ENCODE measurements around the gene FILIP1.

The FILIP1 gene

DNA sequence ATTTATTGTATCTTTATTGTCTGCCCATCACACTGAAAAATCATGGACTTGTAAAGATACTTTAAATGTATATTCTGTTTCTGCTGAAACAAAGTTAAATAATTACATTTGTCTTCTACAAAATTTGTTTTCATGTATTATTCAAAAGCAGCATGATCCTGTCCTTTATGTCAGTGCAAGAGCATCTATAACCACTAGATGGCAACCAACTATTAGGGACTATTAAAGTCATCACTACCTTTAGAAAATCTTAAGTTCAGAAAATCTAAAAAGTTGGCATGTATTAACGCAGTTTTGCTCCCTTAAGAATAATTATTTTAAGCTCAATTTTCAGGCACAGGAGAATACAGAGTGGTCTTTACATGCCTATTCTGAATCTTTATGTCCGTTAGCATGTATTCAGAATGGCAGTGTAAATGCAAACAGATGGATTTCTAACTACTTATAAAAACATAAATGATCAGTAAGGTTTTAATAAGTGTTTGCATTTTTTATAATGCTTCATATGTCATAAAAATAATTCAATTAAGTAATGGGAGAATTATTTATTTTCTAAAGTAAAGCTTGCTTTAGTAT is 226.8 kb downstream of the FILIP1 start:
- DNase-seq (ENCODE audit: low read depth) = no peak

DNA sequence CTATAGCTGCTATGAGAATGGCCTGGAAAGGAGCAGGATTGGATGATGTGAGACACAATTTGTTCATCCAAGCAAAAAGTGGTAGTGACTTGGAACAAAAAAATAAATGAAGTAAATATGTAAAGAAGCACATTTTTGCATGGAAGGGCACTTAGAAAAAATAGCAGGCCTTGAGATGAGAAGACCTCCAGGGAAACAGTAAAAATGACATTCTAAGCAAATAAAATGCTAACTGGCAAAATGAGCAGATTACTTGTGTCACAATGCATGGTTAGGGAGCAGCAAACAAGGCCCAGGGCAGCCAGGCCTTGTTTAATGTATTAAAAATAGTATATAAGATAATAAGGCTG is 230.2 kb downstream of the FILIP1 start:
- DNase-seq (ENCODE audit: low read depth) = no peak

DNA sequence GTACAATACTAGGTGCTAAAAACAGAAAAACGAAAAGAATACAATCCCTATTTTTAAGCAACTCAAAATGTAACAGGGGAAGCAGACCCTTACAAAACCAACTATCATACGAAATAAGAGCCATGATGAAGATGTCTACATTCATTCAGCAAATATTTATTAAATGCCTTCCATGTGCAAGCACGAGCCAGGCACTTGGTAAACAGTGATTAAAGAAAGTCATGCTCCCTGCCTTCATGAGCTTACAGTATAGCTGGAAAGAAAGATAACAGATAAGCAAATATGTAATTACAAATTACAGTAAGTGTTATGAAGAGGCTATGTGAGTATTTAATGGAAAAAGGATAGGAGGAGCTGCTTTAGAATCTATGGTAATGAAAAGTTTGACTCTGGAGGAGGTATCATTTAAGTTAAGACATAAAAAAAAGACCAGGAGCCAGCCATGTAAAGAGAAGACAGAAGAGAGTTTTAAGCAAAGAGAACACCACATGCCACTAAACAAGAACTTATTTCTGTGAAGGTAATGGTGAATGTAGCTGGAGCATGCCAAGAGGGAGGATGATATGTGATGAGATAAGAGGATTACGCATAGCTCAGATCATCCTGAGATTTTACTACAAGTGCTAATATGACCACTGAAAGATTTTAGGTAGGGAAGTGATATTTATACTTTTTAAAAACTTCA is 230.7 kb downstream of the FILIP1 start:
- no peak for DNase-seq (ENCODE audit: low read depth)

DNA sequence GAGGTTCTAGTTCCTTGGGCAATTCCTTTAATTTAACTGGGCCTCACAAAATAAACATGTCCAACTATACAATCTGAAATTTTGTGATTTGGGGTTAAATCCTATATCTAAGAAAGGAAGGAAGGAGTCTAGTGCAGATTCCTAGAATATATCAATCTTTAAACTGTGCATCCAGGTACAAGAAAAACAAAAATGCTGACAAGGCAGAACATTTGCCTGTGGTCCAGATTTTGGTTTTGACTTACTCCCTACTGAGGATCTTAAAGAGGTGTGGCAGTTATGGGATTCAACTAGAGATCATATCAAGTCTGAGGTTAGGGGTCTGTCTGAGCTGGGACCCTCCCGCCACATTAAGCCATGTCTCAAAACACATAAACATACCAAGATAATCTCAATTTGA is 232.3 kb downstream of the FILIP1 start:
- DNase-seq (ENCODE audit: low read depth) = no peak

DNA sequence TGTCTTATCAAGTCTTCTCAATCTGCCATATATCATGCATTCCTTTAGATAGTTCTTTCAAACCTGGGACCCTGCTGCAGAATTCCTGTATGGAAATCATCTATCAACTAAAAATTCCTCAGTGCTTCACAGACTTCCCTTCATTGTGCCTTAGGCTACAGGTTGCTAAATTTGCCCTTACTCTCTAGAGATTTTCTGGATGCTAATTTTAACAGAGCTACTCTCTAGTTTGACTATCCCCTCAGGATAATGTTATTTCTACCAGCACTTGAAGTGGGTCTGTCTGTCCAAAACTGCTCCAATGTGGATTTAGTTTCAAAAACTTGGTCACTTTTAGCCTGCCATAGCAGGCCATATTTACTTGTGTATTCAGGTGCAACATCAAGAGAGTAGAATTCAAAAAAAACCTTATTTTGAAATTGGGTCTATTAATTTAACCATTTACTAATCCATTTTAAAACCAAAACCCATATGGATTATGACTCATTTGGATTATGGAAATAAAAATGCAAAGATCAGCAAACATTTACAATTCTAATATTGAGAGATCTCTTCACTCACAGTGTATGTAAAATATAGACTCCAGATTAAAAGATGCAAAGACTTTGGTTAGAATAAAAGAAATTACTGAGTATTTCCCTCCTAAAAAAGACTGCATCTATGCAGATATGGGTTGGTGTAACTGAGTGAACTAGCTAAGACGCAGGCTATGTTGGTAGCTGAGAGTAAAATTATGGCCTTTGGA is 236.1 kb downstream of the FILIP1 start:
- no peak for DNase-seq (ENCODE audit: low read depth)

DNA sequence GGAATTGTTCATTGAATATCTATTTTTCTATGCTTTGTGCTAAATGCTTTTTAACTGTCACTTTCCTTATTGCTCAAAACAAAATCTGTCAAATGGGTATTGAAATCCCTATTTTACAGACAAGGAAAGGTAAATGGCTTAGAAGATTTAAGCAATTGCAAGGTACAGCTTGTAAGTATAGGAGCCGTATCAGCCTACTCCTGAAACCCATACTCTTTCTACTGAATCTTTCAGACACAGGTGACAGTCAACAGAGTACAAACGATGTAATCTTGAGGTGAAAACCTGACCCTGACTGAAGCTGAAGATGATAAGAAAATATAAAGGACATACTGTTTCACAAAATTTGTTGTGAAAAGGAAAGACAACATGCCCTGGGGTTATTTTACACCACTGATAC is 243.0 kb downstream of the FILIP1 start:
- no peak for DNase-seq (ENCODE audit: low read depth)

DNA sequence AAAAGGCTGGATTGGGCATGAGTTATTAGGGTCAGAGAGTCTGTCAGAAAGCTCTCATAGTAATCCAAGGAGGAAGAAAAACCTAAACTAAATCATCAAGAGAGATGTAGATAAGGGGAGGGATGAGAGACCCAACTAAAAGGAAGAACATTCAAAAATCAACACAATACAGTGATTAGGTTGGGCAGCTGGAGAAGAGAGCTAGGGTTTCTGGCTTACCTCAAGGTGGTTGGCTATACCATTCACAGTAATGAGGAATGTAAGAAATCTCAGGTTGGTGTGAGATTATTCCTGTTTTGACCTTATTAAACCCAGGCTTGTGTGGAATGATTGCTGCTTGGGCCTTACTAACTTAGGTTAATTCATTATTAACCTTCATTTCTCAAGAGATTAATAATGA is 243.8 kb downstream of the FILIP1 start:
- no peak for DNase-seq (ENCODE audit: low read depth)

DNA sequence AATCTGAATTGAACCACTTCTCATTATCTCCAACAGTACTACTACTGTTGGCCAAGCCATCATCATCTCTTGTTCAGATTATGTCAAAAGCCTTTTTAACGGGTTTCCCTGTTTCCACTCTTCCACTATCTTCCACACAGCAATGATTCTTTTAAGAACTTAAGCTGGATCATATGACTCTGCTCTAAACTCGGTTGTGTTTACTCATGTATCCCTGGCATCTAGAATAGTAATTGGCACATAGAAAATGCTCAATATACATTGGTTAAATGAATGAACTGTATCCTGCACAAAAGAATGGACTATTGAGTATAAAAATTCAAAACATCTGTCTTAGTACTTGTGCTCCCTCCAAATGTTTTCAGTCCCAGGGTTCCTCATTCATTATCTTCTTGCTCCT is 247.2 kb downstream of the FILIP1 start:
- no peak for DNase-seq (ENCODE audit: low read depth)

DNA sequence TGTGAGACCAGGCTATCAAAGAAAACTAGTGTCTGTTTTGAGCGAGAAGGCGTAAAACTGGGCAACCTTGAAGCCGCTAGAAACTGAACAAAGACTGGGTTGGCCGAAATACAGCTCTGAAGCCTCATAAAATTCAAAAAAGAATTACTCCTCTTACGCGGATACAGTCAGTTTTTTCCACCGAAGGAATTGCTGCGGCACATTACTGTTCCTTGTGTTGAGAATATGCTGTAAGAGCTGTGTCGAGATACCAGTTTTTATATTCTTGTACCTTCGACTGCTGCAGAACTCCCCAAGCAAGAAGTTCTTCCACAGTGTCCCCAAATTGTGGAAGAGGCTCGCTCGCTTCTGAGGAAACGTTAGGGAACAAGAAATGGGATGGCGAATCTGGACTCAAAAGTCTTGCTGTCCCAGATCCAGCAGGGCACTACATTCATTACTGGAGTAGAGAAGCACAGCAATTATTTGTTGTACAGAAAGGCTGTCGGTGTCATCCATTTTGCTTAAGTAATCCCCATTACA is 249.5 kb downstream of the FILIP1 start:
- no peak for DNase-seq (ENCODE audit: low read depth)

DNA sequence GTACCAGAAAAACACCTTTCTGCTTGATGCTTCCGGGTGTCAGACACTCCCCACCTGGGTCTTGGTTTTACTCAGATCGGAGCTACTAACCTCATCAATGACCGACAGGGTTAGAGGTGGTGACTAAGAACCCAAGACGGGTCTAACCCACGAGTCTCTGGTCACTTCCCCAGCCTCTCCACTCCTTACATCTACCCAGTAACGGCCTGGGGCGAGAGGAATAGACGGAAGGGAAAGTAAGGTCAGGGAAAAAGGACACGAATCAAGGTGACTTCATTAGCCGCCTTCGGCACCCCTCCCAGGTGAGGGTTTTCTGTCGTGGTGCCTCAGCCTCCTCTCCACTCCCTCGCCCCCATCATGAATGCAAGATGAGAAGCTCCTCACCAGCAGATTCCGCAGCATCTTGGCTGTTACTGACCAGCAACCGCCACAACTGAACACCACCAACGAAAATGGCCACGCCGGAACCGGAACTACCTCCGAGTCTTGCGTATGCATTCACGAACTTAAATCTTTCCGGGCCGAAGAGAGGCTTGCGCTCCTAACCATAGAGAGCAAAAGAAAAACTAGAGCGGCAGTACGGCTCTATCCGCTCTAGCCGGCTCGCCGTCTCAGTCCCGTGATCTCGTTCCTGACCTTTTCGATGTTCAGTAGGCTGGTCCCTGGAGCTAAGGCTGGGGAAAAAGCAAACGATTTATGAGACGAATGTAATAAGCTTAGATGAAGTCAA is 250.1 kb downstream of the FILIP1 start, which contains the start of gene COX7A2:
COX7A2 (minus strand) TSS at position 469 of the 730 bp plus-strand sequence; CDS start at position 402, 67 bp downstream.
- DNase-seq (ENCODE audit: low read depth) = peak; percentile 71
